Breast epithelium (tissue), 4 donors: Measurements from ENCODE around the gene ABHD16A. TPM values are rescaled to one million over a fixed set of nuclear protein-coding genes. Genes with fewer than 3 reads are reported as not detected.

ENCODE experiments used
- DNase-seq, 2 donors: peaks; one replicate each; pipeline ENCODE4 v3.0.0-alpha.2; 2019; ENCODE audit warnings: low spot score in 2 of 2
- H3K27ac ChIP-seq, 2 donors: fragments of 200-600 bp; sonication (generic) in 1 of 2; one replicate each; pipeline ENCODE4 v1.5.1; 2016 to 2019; ENCODE audit warnings: mild to moderate bottlenecking in 1 of 2
- H3K27me3 ChIP-seq, 2 donors: fragments of 200-600 bp; sonication (generic) in 1 of 2; one replicate each; pipeline versions ENCODE4 v1.5.1 to v1.6.0; 2017 to 2019; ENCODE audit warnings: control low read depth in 1 of 2, mild to moderate bottlenecking in 1 of 2
- H3K36me3 ChIP-seq: fragments of 200-600 bp; one replicate; pipeline ENCODE4 v1.5.1; 2019
- H3K4me1 ChIP-seq, 2 donors: fragments of 200-600 bp; sonication (generic); one replicate each; pipeline ENCODE4 v1.5.1; 2016 to 2019; ENCODE audit warnings: control low read depth in 1 of 2
- H3K4me3 ChIP-seq, 3 donors: fragments of 200-600 bp; sonication (generic); 1 replicate in 2 of 3; 2 replicates in 1 of 3; pipeline ENCODE4 v1.5.1; 2016 to 2019; ENCODE audit warnings: mild to moderate bottlenecking in 3 of 3, moderate library complexity in 2 of 3
- H3K9me3 ChIP-seq, 2 donors: fragments of 200-600 bp; sonication (generic) in 1 of 2; one replicate each; pipeline ENCODE4 v1.5.1; 2016 to 2019; ENCODE audit warnings: control low read depth in 1 of 2
- CTCF ChIP-seq, 3 donors: fragments of 450-650 bp; IDR thresholded peaks; one replicate each; pipeline ENCODE4 v1.5.1; 2016 to 2017; ENCODE audit warnings: antibody characterized with exemption in 3 of 3, mild to moderate bottlenecking in 3 of 3, moderate library complexity in 3 of 3
- POLR2A ChIP-seq: fragments of 450-650 bp; IDR thresholded peaks from one replicate; pipeline ENCODE4 v1.6.1; 2016; ENCODE audit warnings: antibody characterized with exemption, mild to moderate bottlenecking, moderate library complexity
- POLR2AphosphoS5 ChIP-seq, 3 donors: sonication (generic); formaldehyde crosslinking; IDR thresholded peaks; one replicate each; pipeline ENCODE4 v1.6.1; 2017; ENCODE audit warnings: antibody characterized with exemption in 3 of 3
- intact Hi-C: fragments of 100-400 bp; cut with DNase I; formaldehyde crosslinking; loops from one replicate; pipeline ENCODE4 v1.15.1; 2023; ENCODE audit warnings: low total_unique reads
- total RNA-seq, 3 donors: library from RNA; depleted of rRNA; stranded (reverse); fragments of >200 nt; gene quantifications; one replicate each; pipeline ENCODE4 v1.1.0, GENCODE V29; 2016

ABHD16A gene
- total RNA-seq, 3 donors from 2014 or later, result 42.6 to 62.6 (median 50.5) TPM

GRCh38 chr6:31645325-31645724, 57.8 kb downstream of the ABHD16A start:
- H3K4me1 ChIP-seq, result no peaks in the 10 kb centered on the region
- intact Hi-C loops, result no loop called here
- no peaks in the 10 kb centered on the region for H3K27me3 ChIP-seq
- H3K4me3 ChIP-seq, result no peak overlapping the region
- peaks cover 40% of the 10 kb centered on the region for H3K36me3 ChIP-seq
- no peak for DNase-seq
- H3K27ac ChIP-seq, result no peak overlapping the region
- no peaks in the 10 kb centered on the region for H3K9me3 ChIP-seq
- TF ChIP-seq CTCF (IDR thresholded peaks at IDR 0.05) (no peak), POLR2AphosphoS5 (IDR thresholded peaks at IDR 0.05) (no peak), POLR2A (no peak)

GRCh38 chr6:31643818-31644454, 59.2 kb downstream of the ABHD16A start:
- Histone ChIP-seq H3K9me3 (no peaks in the 10 kb centered on the region), H3K27me3 (no peaks in the 10 kb centered on the region), H3K4me3 (no peak overlapping the region), H3K4me1 (no peaks in the 10 kb centered on the region), H3K27ac (no peak overlapping the region), H3K36me3 (peaks cover 41% of the 10 kb centered on the region)
- no peak for DNase-seq
- TF ChIP-seq POLR2A, result no peak
- intact Hi-C loops, result no loop called here

- TF ChIP-seq CTCF (IDR thresholded peaks at IDR 0.05) (no peak), POLR2A (no peak), POLR2AphosphoS5 (IDR thresholded peaks at IDR 0.05) (no peak)
- no peak for DNase-seq
- H3K4me3 ChIP-seq, result no peak overlapping the region
- H3K27me3 ChIP-seq, result no peaks in the 10 kb centered on the region
- no peak overlapping the region for H3K27ac ChIP-seq
- H3K4me1 ChIP-seq, result no peaks in the 10 kb centered on the region
- intact Hi-C loops, result no loop called here
- peaks cover 40% of the 10 kb centered on the region for H3K36me3 ChIP-seq
- no peaks in the 10 kb centered on the region for H3K9me3 ChIP-seq
Observed at GRCh38 chr6:31642798-31643570, 60.1 kb downstream of the ABHD16A start.

- H3K9me3 ChIP-seq, result no peaks in the 10 kb centered on the region
- DNase-seq, result no peak
- H3K4me1 ChIP-seq, result no peaks in the 10 kb centered on the region
- H3K4me3 ChIP-seq, result no peak overlapping the region
- H3K36me3 ChIP-seq, result peaks cover 40% of the 10 kb centered on the region
- H3K27ac ChIP-seq, result no peak overlapping the region
- intact Hi-C loops, result no loop called here
- no peaks in the 10 kb centered on the region for H3K27me3 ChIP-seq
- no peak for TF ChIP-seq POLR2A
- TF ChIP-seq POLR2AphosphoS5 (IDR thresholded peaks at IDR 0.05), result no peak
- TF ChIP-seq CTCF (IDR thresholded peaks at IDR 0.05), result no peak
Observed at GRCh38 chr6:31641370-31641769, 61.8 kb downstream of the ABHD16A start.

GRCh38 chr6:31640612-31641011, 62.5 kb downstream of the ABHD16A start:
- H3K27ac ChIP-seq, result no peak overlapping the region
- DNase-seq, result no peak
- H3K4me3 ChIP-seq, result no peak overlapping the region
- no peaks in the 10 kb centered on the region for H3K9me3 ChIP-seq
- H3K27me3 ChIP-seq, result no peaks in the 10 kb centered on the region
- intact Hi-C loops, result no loop called here
- peaks cover 40% of the 10 kb centered on the region for H3K36me3 ChIP-seq
- H3K4me1 ChIP-seq, result no peaks in the 10 kb centered on the region
- no peak for TF ChIP-seq CTCF (IDR thresholded peaks at IDR 0.05)
- no peak for TF ChIP-seq POLR2A
- no peak for TF ChIP-seq POLR2AphosphoS5 (IDR thresholded peaks at IDR 0.05)
